SKM-1 (cell line): ENCODE measurements around the gene KCNQ2.

Experiments
- DNase-seq: peaks from one replicate; lab custom pipeline; 2025; ENCODE audit not compliant: unreplicated experiment; lab: John Stamatoyannopoulos, UW

The KCNQ2 gene

DNA sequence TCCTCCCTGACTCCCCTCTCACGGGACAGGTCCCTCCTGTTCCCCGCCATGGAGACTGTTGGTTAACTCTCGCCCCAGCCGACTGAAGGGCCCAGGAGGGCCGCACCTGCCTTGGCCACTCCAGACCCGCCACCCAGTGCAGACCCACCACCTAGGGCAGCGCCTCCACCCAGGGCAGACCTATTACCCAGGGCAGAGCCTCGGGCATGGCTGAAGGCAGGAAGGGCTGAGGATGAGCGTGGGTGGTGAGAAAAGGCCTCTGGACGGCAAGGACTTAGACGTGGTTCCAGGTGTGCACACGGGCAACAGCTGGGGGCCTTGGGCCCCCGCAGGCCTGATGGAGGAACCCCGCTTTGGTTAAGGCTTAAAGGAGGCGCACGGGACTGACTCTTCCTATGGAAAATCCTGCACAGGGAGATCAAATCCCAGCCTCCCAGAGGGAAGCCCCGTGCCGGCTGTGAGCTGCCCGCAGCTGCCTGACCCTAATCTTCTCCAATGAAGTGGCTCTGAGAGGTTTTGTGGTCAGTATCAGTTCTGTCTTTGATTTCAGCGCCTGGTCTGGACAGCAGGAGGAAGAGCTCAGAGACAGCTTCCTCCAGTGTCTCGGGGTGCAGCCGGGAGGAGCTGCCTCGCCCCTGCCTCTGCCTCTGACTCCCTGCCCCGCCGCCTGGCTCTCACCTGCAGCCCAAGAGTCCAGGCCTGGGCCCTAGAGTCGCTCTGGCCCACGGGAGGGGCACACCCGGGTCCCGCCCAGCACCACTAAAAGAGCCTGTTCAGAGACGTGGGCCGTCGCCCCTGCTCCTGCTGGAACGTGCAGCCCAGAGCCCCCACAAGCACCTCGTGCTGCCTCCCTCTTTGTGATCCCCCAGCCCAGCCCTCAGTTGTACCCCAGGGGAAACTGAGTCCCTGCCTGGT, 99.2 kb downstream of the KCNQ2 start:
- DNase-seq = no peak

DNA sequence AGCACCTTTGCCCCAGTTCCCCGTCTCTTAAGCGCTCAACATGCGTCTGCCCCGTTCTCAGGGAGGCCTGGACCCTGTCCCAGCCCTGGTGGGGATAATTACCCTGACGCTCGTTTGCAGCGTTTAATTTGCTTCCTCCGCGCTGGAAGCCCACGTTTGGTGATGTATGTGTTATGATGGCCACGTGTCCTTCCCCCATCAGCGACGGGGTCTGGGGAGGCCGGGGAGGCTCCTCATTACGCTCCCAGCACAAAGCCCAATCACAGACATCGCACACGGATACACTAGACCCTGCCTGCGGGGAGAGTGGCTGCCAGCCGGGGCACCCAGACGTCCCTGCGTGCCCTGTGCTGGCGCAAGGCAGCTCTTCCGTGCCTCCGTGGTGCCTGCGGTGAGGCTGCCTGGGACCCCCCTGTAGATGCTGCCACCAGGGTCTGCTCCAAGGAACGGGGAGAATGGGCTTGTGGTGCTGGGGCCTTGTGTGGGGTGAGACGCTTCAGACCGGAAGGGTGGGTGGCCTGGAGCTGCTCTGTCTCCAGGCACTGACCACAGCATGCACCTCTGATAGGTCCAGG, 101.1 kb downstream of the KCNQ2 start:
- DNase-seq = no peak

DNA sequence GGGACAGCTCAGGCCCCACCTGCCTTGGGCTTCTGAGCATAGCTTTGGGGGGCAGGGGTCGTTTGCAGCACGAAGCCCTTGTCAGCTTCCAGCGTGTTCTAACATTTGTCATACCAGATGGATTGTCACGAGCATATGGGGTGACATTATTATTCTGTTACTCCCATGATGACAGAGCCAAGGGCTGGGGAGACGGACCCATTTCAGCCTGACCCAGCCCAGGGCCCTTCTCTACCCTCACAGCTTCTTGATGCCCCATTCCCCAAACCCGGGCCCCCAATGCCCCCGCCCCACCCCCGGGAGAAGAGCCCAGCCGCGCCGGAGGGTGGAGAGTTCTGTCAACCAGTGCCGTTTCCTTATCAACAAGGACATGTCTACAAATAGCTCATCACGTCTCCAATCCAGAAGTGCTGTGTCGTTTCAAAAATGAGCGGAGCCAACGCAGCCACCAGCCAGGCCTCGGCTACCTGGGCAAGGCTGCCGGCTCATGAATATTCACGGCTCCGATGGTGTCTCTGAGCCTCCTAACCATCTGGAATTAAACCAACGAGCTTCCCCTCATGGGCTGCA, 101.8 kb downstream of the KCNQ2 start:
- DNase-seq = no peak

DNA sequence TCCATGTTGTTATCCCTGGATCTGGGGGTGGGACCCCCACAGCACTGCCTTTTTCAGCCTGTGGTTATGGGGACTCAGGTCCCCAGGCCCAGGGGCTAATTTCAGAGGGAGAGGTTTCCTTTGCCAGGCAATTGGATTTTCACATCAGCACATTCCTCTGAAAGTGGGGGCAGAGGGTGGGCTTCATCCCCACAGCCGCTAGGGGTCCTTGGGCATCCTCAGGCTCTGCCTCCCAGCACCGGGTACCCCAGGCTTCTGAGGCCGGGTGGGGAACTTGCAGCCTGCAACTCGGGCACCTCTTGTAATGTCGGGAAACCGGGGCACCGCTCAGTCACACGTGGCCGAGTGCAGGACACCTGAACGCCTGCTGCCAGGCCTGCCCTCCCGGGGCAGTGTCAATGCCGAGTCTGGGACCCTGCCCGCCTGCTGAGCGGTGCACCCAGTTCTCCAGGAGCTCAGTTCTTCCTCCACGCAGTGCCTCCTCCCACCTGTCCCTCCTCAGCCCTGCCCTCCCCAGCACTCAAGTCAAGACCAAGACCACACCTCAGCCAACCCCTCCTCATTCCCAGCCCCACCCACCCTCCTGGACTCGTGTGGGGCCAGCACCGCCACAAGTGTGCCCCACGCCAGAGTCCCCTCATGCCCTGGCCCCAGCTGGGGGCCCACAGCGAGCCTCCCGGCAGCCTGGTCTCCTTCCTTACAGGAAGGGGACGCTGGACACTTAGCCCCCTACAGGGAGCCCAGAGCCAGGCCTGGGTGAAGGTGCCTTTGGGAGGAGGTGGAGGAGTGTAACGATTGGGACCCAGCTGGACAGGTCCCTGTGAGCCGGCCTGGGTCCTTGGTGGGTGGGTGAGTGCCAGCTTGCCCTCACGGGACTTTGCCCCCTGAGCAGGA, 102.5 kb downstream of the KCNQ2 start:
- DNase-seq = no peak

DNA sequence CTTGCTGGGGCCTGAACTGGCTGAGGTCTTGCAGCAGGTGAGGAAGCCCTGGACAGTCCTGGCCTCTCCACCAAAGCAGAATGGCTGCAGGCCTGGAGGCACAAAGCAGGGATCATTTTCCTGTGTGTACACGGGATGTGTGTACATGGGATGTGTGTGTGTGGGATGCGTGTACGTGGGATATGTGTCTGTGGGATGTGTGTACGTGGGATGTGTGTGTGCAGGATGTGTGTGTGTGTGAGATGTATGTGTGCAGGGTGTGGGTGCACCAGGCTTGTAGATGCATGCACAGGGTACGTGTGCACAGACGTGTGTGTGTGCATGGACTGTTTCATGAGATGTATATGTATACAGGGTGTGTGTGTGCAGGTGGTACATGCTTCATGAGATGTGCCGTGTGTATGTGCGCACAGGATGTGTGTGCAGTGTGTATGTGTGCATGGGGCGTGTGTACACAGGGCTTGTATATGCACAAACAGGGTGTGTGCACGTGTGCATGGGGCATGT, 103.4 kb downstream of the KCNQ2 start:
- no peak for DNase-seq

DNA sequence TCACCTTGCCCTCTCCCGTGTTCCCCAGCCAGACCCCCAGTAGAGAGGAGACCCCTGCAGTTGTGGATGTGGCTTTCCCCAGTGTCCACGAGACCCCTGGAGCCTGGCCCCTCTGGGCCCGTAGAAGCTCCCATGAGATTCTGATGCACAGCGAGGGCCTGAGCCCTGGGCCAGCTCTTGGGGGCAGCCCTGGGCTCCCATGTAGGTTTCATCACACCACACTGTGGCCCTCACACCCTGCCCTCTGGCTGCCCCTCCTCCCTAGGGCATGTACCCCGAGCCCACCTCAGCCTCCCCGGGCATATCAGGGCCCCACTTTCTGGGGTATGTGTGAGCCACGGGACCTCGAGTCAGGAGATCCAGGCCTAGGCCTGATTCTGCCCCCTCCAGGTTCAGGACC, 104.3 kb downstream of the KCNQ2 start:
- DNase-seq = no peak

DNA sequence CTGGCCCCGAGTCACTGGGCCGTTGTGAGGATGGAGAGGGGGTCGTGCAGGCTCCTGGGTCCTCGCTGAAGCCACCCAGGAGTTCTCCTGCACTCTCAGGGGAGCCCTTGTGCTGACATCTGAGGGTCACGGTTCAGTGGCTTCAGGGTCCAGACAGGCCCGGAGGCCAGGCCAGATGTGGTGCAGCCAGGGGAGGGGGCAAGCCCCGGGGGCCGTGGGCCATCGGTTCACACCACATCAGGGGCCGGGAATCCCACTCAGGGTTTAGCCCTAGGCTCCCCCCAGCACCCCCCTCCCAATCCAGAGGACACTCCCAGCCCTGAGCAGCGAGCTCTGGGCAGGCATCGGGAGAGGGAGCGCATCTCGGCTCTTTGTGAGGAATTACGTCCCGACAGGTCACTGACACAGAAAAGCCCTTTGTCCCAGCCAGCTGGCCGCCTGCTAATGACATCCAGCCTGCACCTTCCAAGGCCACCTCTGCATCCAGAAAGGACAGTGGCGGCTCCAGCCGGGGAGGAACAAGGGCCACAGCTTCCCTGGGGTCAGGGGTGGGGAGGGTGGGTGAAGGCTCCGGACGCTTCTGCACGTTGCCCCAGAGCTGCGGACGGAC, 104.9 kb downstream of the KCNQ2 start:
- DNase-seq = no peak

DNA sequence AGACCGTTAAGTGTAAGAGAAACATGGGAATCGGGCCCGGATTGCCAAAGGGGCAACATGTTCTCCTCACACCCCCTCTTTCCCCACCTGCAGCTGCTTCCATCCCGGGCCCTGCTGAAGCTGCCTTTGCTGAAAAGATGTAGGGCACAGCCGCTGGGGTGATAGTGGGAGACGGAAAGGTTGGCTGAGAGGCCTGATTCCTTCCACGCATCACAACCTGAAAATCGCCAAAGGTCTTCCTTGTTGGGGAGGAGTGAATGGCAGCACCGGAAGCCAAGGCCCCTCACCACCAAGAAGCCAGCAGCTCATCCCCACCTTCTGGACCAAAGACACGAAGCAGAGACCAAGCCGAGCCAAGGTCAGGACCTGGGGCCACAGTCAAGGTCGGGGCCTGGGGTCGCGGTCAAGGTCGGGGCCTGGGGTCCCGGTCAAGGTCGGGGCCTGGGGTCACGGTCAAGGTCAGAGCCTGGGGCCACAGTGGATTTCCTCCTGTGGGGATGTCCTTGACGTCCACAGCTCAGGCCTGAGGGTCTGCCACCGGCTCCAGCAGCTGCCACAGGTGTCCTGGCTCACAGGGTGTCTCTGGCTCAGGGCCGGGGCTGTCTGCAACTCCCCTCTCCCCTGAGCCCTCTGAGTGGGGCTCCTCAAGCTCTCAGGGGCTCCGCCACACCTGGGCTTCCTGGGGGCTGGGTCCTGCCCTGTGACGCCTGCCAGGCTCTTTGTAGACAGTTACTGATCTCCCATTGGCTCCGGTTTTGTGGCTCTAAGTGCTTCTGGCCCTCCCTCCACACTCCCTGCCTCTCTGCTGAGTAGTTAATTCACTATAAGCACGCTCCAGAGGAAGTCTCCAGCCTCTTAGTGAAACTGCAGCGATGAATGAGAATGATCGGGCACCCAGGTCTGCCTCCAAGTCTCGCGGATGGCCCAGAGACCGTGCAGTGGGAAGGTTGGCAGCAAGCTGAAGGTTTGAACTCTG, 105.8 kb downstream of the KCNQ2 start:
- no peak for DNase-seq

DNA sequence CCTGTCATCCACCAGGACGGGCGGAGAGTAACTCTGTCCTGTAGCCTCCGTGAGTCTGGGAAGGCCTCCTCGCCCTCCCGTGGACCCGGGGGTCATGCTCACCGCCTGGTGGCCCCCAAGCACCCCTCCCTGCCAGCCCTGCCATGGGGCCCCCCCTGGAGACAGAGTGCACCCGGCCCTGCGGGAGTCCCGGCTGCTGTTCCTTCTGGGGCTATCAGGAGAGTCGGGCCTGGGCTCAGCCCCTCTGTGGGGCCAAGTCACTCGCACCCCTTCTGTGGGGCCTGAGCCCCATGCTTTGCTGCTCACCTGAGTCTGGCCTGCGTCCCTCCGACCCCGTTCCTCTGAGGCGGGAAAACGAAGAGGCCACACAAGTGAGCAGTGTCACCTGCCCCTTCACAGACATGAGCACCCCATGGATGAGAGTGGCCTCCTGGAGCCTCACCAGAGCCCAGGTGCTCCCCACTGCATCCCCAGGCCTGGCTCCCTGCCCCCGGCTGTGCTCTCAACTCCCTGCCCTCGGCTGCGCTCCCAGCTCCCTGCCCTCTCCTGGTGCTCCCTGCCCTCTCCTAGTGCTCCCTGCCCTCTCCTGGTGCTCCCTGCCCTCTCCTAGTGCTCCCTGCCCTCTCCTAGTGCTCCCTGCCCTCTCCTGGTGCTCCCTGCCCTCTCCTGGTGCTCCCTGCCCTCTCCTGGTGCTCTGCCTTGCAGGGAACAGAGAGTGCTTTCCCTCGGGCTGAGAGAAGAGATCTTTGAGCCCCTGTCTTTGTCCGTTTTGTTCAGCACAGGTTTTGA, 106.7 kb downstream of the KCNQ2 start:
- DNase-seq = no peak

DNA sequence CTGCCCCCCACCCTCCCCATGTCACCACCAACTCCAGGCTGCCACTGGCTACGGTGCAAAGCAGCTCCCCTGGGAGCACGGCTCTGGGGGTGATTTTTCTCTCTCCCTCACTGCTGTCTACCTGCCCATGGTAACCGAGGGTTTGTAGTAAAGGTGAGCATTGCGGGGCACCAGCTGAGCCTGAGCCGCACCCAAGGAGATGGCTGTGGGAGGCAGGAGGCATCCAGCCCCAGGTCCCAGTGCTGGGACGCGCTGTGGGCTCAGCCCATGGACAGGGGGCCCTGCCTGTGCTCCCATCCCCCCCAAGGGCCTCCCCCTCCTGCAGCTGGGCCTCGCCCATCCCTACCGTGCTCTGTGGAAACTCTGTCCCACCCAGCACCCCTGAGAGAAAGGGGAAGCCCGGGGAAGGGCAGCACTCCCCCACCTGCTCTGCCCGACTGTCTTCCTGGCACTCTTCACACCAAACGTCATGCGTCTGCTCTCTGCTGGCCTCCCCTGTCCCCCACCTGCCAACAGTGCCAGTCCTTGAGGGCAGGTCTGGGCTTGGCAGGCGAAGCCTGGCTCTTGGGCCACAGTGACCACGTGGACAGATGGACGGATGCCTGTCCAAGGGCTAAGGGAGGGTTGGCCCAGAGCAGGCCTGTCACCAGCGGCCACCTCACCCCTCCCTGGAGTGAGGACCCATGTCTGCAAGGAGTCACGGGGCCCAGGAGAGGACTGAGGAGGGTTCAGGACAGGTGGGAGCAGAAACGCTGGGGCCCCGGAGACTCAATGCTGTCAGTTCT, 107.5 kb downstream of the KCNQ2 start:
- no peak for DNase-seq

DNA sequence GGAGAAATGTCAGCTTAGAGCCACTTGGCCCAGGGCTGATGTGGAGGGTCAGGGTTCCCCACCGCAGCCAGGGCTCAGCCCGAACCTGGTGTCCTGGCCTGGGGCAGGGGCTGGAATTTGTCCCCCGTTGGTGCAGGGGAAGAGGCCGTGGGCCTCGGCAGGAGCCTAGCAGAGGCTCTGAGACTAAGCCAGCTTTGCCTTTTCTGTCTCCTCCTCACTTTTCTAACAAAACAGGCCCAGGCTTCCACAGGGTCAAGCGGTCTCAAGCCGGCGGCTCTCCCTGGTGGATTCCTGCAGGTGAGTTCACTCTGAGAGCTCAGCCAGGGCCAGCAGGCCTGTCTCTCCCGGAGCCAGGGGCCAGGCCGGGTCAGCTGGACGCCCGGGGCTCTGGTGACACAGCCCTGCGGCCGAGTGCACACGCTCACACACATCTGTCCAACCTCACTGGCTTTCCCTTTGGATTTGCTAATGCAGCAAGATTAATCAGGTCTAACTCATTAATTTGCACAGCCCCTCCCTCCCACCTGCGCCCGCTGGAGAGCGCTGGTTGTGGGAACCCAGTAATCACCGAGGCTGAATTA, 108.4 kb downstream of the KCNQ2 start:
- no peak for DNase-seq

DNA sequence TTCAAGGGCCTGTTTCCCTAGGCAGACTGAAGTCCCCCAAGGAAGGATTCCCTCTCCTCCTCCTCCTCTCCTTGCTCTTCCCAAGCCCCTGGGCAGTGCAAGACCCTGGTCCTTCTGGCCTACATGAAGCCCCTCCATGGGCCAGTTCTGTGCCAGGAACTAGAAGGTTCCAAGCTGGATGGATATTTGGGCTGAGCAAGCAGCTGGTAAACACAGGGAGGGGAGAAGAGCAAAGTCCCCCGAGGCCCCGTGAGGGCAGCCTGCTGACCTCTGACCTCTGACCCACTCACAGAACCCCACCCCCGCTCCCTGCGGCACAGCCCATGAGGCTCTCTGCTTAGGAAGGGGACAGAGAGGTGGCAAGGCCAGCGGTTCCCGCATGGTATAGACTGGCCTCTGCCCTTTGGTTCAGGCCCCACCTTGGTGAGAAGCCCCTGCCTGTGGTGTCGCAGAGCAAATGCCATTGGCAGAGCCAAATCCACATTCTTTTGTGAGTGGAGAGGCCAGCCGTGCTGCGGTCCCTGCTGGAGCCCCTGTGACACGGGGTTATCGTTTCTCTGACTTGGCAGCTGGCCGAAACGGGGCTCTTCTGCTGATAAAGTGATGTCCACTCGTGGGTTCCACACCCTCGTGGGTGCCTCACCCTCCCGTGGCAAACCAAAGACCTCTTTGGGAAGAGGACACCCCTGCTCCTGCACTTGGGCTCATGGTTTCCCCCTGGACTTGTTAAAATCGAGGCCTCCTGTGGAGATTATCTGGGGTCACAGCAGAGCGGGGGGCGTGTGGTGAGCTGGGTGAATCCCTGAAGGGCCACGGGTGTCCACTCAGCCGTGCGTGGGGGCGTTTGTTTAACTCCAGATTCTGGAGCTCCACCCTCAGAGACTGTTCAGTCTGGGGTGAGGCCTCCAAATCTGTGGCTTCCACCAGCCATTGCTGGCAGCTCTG, 109.2 kb downstream of the KCNQ2 start:
- no peak for DNase-seq

DNA sequence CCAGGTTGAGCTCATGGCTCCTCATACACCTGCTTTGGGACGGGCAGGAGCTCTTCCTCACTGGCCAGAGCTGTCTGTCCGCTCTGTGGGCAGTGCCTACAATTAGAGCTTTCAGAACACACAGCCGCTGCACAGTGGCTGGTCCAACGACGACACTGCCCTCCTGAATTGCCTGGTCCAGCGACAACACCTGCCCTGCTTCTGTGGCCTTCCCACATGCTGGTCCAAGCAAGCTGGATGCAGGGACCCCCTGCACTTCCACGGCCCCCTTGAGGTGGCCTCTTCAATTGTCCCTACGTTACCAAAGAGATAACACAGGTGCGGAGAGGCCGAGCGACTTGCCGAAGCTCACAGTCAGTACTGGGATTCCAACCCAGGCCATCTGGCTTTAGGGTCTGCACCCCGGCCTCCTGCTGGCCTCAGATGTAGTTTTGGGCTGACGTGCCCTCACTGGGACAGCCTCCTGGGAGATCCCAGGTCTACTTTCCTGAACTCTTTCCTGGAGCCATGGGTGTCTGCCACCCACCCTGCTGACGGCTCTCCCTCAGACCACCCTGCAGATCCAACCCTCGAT, 109.9 kb downstream of the KCNQ2 start:
- no peak for DNase-seq

DNA sequence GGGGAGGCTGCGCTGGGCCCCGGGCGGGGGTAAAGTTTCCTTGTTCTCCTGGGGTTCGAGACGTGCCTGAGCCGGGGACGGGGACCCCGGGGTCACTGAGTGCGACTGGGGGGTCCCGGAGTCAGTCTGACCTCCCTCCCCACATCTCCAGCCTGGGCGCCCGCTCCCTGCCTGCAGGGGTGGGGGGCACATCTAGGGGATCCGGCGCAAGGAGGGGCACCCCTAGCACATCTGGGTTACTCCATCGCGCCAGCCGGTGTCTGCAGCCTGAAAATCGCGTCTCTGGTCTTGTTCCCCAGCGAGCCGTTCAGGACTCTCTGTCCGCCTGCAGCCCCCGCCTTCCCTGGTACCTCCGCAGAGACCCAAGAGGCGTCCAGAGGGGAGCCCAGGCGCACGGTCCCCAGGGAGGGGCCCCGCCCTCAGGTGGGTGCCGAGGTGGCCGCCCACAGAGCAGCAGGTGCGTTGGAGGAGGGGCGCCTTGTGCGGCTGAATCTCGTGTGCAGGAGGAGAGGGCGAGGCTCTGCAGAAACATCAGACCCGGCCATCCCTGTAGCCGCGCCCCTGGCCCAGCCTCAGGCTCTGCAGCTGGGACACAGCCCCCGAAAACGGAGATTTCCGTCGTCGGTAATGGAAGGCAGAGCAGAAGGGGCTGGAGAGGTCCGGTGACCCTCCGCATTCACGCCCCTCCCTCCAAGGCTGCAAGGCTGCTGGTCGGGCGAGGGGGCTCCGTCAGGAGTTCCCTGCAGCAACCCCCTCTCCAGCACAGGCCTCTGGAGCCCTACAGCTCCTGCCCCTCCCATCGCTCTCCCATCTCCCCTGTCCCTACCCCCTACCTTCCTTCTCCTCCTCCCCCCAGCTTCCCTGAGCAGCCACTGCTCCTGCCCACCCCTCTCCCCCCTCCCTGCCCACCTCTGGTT, 110.7 kb downstream of the KCNQ2 start:
- DNase-seq = no peak

DNA sequence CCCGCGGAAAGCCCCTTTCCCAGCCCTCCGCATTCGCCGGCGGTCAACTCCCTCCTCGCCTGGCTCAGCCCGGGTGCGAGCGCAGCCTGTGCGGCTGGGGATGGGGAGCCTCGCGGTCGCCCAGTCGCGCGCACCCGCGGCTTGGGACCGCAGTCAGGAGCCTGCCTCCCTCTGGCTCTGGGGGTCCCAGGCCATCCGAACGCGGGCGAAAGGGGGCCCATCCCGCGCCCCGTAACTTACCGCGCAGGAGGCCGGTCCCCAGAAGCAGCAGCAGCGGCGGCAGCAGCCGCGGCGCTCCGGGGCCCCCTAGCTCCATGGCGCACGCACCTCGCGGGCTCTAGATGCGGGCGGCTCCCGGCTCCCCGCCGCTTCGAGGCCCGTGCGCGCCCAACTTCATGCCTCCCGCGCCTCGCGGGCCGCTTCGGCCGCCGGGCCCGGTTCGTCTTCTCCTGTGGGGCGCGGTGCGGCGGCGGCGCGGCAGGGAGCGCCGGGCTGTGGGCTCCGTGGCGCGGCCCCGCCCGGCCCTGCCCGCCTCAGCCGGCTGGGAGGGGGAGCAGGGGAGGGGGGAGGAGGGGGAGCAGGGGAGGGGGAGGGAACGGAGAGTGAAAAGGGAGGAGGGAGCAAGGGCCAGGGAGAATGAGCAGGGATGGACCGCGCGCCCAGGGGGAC, 111.5 kb downstream of the KCNQ2 start, which contains the start of gene CHRNA4:
TSS of gene CHRNA4 (minus strand) at position 500 of the 669 bp plus-strand sequence. CDS start at position 316, 184 bp downstream.
- DNase-seq = no peak
